Hematopoietic multipotent progenitor cell (in vitro differentiated cells): Measurements from ENCODE around the gene KLF9. TPM values are rescaled to one million over a fixed set of nuclear protein-coding genes. Genes with fewer than 3 reads are reported as not detected.

Experiments
- DNase-seq, 3 donors: peaks; one replicate each; pipeline ENCODE4 v3.0.0-alpha.2; 2011 to 2015; ENCODE audit warnings: low read depth in 2 of 3, low spot score in 2 of 3
- total RNA-seq: library from RNA; depleted of rRNA; stranded (reverse); fragments of >200 nt; gene quantifications from one replicate; pipeline ENCODE4 v1.2.3, GENCODE V29; 2012

The KLF9 gene
- 44.4 TPM for total RNA-seq

DNA sequence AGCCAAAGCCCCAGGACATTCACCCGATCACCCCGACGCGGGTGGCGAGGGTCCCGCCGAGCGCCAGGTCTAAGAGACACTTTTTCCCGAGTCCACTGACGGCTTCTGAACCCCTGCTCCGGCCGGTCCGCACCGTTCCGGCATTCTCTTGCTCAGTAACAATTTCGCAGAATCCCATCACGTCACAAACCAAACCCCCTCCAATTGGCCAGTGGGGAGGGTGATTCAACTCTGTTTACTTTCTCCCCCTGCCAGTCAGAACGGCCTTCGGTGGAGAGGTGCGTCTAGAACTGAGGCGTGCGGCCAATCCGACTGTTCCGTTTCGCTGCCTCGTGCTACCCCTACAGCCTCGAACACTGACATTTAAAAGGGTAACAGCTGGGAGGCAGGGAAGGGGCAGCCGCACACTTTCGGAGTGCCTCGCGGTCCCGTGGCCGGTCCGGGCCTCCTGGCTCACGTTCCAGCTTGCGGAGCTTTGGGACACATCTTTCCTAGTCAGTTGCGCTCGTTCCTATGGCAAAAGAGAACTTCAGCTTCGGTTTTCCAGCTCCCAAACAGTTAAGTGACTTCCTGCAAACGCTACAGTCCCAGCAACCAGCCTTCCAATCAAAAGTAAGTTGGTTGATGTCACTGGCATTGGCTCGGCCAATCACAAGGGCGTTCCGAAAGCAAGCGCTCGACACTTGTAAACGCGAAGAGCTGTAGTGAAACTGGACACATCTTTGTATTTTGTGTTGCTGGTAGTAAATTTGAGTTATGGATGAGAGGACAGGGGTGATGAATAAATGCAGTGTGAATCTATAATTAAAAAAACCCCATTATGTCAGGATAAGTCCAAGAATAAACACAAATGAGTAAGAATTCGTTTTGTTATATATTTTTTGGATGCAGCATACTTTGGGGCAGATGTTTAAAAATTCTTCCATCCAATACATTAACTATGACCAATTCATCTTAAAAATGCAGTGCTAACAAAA, at the start of gene KLF9:
KLF9 (minus strand) TSS at position 859 of the 977 bp plus-strand sequence. CDS start 1,294 bp downstream, outside the sequence.
- DNase-seq: peak; percentile 82 to 98 (median 93)

DNA sequence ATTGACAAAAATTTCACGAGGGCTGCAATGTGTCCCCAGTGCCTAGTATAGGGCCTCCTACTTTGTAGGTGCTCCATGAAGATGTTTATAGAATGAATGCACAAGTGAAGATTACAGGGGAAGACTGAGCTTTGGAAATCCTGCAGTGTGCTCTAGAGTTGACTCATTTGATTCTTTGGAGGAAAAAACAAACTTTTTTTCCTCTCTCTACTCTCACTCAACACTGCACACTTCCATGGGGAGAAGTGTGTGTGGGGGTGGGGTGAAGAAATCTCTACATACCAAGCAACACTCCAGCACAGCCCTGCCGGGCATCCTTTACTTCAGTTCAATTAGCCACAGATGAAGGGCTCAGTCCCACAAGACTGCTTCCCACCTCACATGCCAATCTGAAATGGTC, 49.4 kb upstream of the KLF9 start:
- no peak for DNase-seq

DNA sequence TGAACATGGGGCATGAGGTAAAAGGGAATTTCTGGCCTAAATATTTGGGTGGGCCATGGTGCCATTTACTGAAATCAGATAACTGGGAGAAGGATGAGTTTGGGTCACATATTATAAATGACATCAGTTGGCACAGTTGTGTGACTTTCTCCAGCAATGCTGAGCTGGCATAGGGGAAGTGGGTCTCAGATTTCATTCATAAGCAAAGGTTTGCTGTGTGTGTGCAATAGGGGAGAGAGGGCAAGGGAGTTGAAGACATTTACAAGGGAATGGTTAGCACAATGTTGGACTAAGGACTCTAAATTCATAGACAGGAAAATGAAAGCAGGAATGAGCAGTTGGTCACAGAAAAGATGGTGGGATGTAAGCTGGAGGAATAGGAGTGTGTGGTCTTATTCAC, 47.8 kb upstream of the KLF9 start:
- no peak for DNase-seq

DNA sequence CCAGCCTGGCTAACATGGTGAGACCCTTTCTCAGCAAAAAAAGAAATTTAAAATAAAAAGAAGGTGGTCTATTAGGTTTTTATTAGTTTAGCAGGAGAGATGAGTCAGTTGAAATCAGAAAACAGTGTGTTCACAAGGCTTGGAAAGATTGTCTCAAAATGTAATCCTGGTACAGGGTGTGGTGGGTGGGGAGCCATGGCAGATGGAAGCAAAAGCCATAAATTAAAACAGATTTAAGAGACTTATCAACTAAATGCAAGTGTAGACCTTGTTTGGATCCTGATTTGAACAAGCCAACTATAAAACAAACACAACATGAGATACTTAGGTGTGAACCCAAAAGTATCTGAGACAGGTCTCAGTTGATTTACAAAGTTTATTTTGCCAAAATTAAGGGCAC, 42.8 kb upstream of the KLF9 start:
- no peak for DNase-seq

DNA sequence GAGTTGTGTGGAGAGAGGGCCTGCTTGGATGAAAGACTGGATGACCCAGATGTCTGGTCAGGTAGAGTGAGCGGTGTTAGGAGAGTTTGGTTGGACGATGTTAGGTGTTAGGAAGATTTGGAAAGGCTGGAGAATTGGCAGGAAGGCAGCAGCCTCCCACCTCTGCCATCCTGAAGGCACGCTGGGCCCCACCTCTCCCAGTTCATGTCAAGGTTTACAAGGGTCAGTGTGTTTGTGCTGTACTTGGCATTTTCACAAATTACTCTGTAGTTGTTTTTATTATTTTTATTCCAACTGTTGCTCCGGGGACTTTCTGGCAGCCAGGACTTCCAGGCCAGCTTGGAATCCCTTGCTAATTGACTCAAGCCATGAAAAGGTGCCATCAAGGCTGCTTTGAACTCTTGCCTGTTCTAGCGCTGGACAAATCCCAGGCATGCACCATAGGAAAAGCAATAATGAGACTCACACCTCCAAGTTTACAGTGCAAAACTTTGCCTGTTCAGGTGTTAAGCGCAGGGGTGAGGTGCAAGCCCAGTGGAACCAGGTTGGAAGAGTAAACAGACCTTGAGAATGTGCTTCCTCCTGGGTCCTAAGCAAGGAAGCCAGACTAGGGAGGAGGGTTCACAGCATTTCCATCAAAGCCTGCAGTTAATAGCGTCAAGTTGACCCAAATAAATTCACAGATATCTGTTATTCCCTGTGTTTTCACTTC, 41.7 kb upstream of the KLF9 start:
- DNase-seq: no peak

DNA sequence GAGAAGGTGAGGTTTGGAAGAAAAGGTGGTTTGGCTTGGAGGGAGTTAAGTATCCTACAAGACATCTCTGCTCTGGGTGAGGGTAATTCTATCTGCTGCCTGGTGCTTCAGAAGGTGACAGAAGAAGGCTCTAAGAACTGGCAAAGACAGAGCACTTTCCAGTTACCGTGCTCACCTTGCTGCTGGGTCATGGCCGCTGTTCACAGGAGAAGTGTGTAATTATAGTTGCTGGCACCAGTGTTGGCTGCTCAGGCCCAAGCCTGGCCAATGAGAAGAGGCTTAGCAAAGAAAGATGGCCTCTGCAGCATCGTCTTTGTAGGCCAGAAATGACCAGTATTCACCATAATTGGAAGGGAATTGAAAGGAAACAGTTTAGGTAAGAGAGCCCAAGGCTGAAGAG, 37.9 kb upstream of the KLF9 start:
- no peak for DNase-seq

DNA sequence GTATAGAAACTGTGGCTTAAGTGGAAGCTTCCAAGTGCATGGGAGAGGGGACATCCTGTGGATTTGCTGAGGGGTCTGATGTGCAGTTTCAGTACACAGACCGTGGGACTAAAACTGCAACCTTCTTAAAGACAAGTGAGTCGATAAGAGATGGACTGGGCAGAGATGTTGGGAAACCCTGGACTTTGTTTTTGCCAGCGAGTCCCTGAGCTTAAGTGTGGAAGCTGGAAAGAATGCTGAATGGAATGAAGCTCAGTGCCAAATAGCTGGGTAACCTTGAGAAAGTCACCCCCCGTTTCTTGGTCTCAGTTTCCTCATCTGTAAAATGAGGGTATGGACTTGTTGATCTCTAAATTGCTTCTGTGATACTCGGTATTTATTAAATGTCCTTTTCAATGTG, 37.3 kb upstream of the KLF9 start:
- no peak for DNase-seq

DNA sequence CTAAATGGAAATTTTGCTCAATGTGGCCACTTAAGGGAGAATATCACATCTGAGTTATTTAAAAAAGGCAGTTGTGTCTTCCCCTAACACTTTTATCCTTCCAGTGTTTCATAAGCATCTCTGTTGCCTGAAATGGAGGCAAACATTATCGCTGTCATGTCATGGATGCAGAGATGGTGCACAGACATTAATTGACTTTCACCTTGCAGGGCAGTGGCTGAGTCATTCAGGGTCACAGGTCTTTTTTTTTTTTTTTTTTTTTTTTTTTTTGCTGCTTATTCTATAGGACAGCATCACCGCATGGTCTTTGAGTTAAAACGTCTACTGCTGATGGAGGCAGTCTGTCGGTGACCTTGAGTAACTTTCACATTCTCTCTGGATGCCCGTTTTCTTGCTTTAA, 36.3 kb upstream of the KLF9 start:
- DNase-seq: no peak

DNA sequence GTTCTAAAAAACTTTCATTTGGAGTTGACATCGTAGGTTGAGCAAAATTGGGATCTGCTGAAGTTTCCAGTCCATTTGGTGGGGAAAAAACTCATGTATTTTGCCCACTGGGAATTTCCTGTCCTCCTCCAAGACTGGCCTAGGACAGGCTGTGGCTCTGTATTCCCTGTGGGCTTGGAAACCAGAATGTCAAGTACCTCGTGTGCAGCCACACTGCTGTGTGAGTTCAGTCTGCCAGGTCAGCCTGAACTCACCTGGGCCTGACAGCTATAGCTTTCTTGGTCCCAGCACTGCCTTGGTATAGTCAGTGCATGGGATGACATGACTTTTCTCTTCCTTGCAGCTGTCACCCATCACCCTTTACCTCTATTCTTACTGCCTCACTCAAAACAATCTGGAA, 35.0 kb upstream of the KLF9 start:
- DNase-seq: no peak

DNA sequence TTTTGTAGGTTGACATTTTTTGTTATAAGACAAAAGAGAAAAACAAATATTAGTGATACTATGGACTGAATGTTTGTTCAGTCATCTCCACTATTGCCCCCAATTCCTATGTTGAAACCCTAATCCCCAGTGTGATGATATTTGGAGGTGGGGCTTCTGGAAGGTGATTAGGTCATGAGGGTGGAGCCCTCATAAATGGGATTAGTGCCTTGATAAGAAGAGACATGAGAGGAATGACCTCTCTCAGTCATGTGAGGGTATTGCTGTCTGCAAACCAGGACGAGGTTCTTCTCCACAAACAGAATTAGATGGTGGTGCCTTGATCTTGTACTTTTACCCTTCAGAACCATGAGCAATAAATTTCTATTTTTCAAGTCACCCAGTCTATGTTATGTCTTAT, 34.5 kb upstream of the KLF9 start:
- DNase-seq: no peak

DNA sequence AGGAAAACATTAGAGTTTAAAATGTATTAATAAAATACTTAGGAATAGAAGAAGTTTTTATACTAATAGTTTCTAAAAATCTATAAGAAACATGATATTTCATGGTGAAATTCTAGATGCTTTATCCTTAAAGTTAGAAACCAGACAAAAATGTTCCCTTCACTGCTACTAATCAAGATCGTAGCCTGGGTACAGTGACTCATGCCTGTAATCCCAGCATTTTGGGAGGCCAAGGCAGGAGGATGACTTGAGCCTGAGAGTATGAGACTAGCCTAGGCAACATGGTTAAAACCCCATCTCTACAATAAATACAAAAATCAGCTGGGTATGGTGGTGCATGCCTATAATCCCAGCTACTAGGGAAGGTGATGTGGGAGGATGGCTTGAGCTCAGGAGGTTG, 30.4 kb upstream of the KLF9 start:
- no peak for DNase-seq

DNA sequence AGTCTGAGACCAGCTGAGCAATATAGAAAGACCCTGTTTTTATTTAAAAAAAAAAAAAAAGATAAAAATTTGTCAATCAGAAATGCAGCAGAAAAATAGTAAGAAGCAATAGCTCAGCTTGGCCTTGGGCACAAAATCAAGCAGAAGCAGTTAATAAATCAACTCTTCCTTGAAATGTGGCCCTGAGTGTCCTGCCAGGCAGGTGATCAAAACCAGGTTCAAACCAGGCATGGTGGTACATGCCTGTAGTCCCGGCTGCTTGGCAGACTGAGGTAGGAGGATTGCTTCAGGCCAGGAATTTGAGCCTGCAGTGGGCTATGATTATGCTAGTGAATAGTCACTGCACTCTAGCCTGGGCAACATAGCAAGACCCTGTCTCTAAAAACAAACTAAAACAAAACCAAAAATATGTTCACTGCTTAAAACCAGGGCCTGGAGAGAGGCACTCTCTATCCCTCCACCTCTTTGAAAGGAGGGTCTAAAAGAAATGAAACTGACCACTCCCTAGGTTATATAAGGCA, 27.9 kb upstream of the KLF9 start:
- DNase-seq: no peak

DNA sequence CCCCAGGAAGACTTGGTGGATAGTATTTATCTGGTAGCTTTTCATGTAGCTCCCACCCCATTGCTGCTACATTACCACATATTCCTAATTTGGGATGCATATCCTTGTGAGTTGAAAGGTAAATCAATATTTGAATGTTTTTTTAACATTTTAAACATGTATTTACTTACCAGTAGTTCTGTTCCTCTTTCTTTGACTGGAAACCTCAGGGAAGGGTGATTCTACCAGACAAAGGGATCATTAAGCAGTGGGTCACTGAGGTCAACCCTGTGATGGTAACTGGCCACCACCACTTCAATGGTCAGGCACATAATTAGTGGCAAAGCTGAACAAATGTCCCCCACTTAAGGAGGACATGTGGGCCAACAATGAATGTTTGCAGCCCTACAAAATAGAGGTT, 27.2 kb upstream of the KLF9 start:
- DNase-seq: no peak

DNA sequence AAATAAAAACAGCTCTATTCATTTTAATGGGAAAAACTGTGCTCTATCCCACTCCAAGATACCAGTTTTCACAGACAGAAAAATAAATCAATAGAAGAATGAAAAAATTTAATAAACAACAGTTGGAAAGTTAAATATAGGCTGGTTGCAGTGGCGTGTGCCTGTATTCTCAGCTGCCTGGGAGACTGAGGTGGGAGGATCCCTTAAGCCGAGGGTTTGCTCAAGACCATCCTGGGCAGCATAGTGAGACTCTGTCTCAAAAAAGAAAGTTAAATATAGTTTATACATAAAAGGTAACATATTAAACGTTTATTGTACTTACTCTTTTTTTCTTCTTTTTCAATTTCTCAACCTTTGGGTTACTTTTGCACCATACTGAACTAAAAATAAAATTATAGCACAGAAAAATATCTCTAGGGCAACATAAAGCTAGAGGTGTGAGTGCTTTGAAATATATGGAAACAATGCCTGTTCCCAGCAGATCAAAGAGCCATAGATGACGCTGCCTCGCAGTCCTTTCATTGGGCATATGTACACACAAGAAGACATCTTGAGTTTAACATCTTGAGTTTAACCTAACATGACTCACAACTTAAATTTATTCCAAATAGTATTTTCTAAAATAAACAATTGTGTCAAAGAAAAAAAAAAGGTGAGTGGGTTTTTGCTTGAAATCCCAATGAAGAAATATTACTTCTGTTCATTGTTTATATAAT, 25.7 kb upstream of the KLF9 start:
- DNase-seq: no peak

DNA sequence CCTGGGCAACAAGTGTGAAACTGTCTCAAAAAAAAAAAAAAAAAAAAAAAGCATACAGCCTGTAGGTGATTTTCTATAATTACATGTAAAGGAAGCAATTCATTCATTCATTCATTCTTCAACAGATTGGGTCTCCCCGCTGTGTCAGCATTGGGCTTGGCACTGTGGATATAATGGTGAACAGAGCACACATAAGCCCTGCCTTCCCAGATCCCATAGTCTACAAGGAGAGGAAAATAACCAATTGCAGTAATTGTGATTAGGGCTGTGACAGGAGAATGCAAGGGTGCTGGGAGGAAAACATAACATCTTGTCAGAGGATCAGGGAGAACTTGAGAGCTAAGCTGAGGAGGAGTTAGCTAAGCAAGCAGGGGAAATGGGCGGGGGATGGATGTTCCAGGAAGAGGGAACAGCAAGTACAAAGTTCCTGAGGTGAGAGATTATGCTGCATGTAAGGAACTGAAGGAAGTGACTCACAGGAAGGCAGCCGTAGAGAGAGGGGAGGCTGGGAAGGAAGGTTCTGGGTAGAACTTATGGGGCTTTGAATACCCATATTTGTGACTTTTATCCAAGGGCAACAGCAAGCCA, 24.0 kb upstream of the KLF9 start:
- peak in 1 of 3 donors; percentile 41 for DNase-seq

DNA sequence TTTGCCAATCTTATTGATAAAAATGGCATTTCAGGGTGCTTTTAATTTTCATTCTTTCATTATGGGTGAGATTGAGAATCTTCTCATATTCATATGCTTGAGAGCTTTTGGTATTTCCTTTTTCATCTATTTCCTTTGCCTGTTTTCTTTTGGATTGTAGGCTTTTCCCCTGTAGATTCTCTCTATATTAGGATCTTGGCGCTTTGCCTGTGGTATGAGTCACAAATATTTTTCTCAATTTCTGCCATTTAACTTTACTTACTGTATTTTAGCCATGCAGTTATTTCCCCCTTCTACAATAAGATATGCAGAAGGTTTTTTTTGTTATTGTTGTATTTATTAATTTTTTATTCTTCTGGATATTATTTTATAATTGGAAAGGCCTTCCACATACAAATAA, 21.5 kb upstream of the KLF9 start:
- no peak for DNase-seq

DNA sequence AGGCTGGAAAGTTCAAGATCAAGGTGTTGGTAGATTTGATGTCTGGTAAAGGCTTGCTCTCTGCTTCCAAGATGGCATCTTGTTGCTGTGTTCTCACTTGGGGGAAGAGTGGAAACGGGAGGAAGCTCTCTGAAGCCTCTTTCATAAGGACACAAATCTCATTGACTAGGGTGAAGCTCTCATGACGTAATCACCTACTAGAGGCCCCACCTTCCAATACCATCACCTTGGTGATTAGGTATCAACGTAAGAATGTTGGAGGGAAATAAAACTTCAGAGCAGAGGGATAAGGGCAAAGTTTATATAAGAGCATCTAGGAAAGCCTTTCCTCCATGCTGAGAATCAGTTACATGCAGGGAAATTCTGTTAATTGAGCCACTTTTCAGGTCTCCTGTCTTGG, 15.4 kb upstream of the KLF9 start:
- no peak for DNase-seq

DNA sequence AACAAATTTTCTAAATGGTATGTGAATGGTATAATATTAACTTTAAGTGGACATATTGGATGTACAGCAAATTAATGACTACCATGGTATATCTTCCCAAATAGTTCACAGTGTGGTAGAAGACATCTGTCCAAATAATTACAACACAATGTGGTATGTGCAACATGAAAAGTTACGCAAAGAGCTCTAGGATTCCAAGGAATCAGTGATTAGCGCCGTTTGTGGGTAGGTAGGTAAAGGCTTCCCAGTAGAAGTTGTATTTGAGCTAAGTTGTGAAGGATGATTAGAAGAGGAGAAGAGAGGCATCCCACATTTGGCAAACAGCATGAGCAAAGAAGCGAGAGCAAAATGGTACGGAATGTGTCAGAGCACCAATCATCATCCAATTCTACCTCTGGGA, 14.3 kb upstream of the KLF9 start:
- no peak for DNase-seq

DNA sequence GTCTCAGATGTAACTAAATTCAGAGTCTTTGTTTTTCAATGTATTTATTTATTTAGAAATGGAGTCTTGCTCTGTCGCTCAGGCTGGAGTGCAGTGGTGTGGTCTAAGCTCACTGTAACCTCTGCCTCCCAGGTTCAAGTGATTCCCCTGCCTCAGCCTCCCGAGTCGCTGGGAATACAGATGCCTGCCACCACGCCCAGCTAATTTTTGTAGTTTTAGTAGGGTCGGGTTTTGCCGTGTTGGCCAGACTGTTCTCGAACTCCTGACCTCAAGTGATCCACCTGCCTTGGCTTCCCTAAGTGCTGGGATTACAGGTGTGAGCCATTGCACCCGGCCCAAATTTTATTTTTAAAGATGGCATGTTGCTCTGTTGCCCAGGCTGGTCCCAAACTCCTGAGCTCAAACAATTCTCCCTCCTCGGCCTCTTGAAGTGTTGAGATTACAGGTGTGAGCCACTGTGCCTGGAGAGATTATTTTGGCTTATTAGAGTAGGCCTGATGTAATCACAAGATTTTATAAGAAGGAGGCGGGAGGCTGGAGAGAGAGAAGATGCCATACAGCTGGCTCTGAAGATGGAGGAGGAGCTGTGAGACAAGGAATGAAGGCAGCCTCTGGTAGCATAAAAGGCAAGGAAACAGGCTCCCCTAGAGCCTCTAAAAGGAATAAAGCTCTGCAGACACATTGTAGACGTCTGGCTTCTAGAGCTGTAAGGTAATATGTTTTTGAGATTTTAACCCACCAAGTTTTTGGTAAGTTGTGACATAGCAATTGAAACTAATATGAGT, 12.9 kb upstream of the KLF9 start:
- DNase-seq: no peak

DNA sequence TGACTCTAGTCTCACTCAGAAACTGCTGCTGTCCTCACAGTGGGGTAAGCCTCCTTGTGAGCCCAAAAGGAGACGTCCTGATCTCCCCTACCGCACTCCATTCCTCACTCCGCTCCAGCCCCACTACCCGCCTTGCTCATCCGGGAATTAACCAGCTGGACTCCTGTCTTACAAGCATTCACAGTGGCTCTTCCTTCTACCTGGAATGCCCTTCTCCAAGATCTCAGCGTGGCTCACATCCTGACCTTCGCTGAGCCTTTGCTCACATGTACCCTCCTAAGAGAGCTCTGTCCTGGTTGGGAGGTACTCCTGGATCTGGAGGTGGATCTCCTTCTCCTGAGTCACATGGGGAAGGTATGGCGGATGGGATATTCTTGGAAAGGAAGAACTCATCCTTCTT, 10.7 kb upstream of the KLF9 start:
- no peak for DNase-seq
